ENCODE measurements around the gene C11orf97. TPM values are rescaled to one million over a fixed set of nuclear protein-coding genes. Genes with fewer than 3 reads are reported as not detected.

C11orf97 gene
- total and polyA plus RNA-seq, 2 of the 13 experiments (the other 11 are each of a cell fraction or from before 2014, with no cell fraction given): 0.35 TPM; not detected in 1

- TF ChIP-seq NFE2L2 (IDR thresholded peaks at IDR 0.05; ENCODE audit: low read length) (no peak), ZNF746 (CRISPR knock-in tag; IDR thresholded peaks at IDR 0.05) (no peak), KLF16 (CRISPR knock-in tag; IDR thresholded peaks at IDR 0.05) (peak in 1 of 2 experiments; percentile 45; a peak in 1 of 4 replicates), ZNF17 (CRISPR knock-in tag; IDR thresholded peaks at IDR 0.05) (no peak), ZNF580 (CRISPR knock-in tag; IDR thresholded peaks at IDR 0.05; ENCODE audit: borderline replicate concordance, low read depth) (0 out of 2 replicates have a peak, but pooled peaks have one; percentile 45), ZNF331 (CRISPR knock-in tag; IDR thresholded peaks at IDR 0.05) (no peak), RBM22 (optimal IDR thresholded peaks at IDR 0.05; ENCODE audit: low read length) (no peak), SRSF4 (IDR thresholded peaks at IDR 0.05; ENCODE audit: low read depth, low read length, poor library complexity, severe bottlenecking) (no peak), ZNF841 (CRISPR knock-in tag; IDR thresholded peaks at IDR 0.05; ENCODE audit: borderline replicate concordance) (no peak)
- TF ChIP-seq, protein P1, sequence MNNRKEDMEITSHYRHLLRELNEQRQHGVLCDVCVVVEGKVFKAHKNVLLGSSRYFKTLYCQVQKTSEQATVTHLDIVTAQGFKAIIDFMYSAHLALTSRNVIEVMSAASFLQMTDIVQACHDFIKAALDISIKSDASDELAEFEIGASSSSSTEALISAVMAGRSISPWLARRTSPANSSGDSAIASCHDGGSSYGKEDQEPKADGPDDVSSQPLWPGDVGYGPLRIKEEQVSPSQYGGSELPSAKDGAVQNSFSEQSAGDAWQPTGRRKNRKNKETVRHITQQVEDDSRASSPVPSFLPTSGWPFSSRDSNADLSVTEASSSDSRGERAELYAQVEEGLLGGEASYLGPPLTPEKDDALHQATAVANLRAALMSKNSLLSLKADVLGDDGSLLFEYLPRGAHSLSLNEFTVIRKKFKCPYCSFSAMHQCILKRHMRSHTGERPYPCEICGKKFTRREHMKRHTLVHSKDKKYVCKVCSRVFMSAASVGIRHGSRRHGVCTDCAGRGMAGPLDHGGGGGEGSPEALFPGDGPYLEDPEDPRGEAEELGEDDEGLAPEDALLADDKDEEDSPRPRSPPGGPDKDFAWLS (CRISPR knock-in tag; IDR thresholded peaks at IDR 0.05; ENCODE audit: borderline replicate concordance): no peak
- TF ChIP-seq, protein P2, sequence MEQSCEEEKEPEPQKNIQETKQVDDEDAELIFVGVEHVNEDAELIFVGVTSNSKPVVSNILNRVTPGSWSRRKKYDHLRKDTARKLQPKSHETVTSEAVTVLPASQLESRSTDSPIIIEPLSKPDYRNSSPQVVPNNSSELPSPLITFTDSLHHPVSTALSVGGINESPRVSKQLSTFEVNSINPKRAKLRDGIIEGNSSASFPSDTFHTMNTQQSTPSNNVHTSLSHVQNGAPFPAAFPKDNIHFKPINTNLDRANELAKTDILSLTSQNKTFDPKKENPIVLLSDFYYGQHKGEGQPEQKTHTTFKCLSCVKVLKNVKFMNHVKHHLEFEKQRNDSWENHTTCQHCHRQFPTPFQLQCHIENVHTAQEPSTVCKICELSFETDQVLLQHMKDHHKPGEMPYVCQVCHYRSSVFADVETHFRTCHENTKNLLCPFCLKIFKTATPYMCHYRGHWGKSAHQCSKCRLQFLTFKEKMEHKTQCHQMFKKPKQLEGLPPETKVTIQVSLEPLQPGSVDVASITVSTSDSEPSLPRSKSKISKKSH (CRISPR knock-in tag; IDR thresholded peaks at IDR 0.05; ENCODE audit: borderline replicate concordance): peak; percentile 24; the same call in 1 of the 2 replicates
- TF ChIP-seq, protein P3, sequence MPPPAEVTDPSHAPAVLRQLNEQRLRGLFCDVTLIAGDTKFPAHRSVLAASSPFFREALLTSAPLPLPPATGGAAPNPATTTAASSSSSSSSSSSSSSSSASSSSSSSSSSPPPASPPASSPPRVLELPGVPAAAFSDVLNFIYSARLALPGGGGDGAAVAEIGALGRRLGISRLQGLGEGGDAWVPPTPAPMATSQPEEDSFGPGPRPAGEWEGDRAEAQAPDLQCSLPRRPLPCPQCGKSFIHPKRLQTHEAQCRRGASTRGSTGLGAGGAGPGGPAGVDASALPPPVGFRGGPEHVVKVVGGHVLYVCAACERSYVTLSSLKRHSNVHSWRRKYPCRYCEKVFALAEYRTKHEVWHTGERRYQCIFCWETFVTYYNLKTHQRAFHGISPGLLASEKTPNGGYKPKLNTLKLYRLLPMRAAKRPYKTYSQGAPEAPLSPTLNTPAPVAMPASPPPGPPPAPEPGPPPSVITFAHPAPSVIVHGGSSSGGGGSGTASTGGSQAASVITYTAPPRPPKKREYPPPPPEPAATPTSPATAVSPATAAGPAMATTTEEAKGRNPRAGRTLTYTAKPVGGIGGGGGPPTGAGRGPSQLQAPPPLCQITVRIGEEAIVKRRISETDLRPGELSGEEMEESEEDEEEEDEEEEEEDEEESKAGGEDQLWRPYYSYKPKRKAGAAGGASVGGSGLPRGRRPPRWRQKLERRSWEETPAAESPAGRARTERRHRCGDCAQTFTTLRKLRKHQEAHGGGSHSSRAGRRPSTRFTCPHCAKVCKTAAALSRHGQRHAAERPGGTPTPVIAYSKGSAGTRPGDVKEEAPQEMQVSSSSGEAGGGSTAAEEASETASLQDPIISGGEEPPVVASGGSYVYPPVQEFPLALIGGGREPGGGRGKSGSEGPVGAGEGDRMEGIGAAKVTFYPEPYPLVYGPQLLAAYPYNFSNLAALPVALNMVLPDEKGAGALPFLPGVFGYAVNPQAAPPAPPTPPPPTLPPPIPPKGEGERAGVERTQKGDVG (CRISPR knock-in tag; IDR thresholded peaks at IDR 0.05; ENCODE audit: borderline replicate concordance): 0 out of 2 replicates have a peak, but pooled peaks have one; percentile 28
- TF ChIP-seq, protein P4, sequence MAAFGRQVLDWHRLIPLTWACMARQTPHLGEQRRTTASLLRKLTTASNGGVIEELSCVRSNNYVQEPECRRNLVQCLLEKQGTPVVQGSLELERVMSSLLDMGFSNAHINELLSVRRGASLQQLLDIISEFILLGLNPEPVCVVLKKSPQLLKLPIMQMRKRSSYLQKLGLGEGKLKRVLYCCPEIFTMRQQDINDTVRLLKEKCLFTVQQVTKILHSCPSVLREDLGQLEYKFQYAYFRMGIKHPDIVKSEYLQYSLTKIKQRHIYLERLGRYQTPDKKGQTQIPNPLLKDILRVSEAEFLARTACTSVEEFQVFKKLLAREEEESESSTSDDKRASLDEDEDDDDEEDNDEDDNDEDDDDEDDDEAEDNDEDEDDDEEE (CRISPR knock-in tag; IDR thresholded peaks at IDR 0.05): no peak
- TF ChIP-seq, protein P5, sequence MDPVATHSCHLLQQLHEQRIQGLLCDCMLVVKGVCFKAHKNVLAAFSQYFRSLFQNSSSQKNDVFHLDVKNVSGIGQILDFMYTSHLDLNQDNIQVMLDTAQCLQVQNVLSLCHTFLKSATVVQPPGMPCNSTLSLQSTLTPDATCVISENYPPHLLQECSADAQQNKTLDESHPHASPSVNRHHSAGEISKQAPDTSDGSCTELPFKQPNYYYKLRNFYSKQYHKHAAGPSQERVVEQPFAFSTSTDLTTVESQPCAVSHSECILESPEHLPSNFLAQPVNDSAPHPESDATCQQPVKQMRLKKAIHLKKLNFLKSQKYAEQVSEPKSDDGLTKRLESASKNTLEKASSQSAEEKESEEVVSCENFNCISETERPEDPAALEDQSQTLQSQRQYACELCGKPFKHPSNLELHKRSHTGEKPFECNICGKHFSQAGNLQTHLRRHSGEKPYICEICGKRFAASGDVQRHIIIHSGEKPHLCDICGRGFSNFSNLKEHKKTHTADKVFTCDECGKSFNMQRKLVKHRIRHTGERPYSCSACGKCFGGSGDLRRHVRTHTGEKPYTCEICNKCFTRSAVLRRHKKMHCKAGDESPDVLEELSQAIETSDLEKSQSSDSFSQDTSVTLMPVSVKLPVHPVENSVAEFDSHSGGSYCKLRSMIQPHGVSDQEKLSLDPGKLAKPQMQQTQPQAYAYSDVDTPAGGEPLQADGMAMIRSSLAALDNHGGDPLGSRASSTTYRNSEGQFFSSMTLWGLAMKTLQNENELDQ (CRISPR knock-in tag; IDR thresholded peaks at IDR 0.05; ENCODE audit: borderline replicate concordance): no peak
These were observed 18.8 kb upstream of the C11orf97 start, which contains the start of the genes ANKRD49 and MRE11 (continued) for GRCh38 chr11:94493281-94494125.

All from HepG2 (cell line).